Stimulated activated CD4-positive, alpha-beta T cell treated with anti-CD3 and anti-CD28 coated beads, Interleukin-15, amount 100 ng/mL, for 24 hours (primary cell): Measurements from ENCODE around the gene SRGAP3.
A peak's percentile ranks its signal among the peaks of the same experiment; 100 is the strongest.
"Not testable (repeated sequence)": the region's sequence is repeated elsewhere in the genome, so short reads cannot be mapped to it uniquely, and the experiment has no call there.

Experiments
- DNase-seq: peaks from one replicate; pipeline ENCODE4 v3.0.0-alpha.2; 2020

SRGAP3 gene

DNA sequence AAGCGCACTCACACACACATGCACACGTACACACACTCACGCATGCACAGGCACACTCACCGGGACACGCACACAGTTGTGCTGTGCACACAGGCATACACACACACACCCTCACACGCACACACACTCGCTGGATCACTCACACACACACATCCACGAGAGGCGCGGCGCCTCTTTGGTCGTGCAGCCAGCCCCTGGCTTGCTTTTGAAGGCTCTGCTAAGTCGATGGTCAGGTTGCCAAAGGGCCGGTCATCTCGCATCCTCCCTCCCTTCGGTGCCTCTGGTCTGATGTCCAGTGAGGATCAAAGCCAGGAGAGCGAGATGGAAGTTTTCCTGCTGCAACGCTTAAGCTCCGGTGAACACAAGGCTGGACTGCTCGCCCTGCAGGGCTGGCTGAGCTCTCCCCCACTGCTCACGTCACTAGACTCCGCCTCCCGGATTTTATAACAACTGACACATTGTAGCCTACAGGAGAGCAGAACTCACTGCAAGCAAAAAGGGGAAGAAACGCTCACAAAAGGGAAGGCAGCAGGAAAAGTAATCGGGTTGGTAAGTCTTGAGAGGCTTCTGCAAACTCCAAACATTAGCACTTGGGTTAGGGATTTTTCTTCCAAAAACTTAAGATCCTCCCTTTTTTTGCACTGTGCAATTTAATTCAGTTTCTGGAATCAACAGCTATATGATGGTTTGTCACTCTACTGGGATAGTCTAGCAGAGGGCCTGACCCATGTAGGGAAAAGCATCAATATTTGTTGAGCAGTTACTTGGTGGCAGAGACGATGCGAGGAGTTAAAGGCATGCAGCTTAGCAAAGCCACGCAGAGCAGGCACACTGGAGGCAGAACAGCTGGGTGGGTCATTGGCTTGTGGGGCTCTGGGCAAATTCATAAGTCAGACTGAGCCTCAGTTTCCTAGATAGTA lies at the start of gene SRGAP3:
Gene SRGAP3 (minus strand): TSS at position 374 of the 920 bp plus-strand sequence. CDS start 695 bp downstream, outside the sequence.
- peak; percentile 86 for DNase-seq

DNA sequence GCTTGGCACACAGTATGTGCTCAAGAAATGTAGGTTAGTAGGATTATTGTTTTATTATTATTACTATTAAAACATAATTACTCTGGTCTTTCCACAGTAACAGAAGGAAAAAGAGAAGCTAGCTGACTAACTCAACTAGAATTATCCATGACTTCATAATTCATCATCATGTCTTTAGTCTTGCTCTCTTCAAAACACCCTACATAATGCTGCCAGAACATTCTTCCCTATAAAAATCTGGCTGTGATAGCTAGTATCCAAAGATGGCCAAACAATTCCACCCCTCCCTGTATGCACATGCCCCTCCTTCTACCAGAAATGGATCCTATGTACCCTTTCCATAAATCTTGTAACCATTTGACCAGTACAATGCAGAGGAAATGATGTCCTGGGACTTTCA lies 48.8 kb upstream of the SRGAP3 start:
- no peak for DNase-seq

- DNase-seq = no peak
Measured at GRCh38 chr3:9296241-9296640, 46.8 kb upstream of the SRGAP3 start.

GRCh38 chr3:9295007-9295406 lies 45.6 kb upstream of the SRGAP3 start:
- DNase-seq = no peak

DNA sequence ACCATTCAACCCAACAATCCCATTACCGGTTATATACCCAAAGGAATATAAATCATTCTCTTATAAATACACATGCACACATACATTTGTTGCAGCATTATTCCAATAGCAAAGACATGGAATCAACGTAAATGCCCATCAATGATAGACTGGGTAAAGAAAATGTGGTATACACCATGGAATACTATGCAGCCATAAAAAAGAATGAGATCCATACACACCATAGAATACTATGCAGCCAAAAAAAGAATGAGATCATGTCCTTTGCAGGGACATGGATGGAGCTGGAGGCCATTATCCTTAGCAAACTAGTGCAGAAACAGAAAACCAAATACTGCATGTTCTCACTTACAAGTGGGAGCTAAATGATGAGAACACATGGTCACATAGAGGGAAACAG lies 44.5 kb upstream of the SRGAP3 start:
- not testable (repeated sequence) for DNase-seq

DNA sequence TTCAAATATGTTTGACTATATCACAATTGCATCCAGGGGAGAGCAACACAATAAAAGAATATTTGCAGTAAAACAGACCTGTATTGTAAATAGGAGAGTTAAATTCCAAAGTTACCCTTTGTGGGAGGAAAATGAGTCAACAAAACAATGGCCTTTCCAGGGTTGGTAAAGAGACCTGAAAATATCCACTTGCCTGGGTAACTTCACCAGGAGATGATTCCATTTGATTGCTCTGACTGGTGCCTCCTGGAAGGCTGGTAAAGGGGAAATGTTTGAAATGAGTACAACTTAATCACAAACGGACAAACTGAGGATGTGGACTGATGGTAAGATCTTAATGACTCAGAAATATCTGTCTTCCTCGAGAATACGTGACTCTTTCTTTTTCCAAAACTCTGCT lies 43.6 kb upstream of the SRGAP3 start:
- no peak for DNase-seq

GRCh38 chr3:9292516-9292915 lies 43.1 kb upstream of the SRGAP3 start:
- DNase-seq = no peak

- DNase-seq = no peak
Measured at GRCh38 chr3:9291821-9292410, 42.5 kb upstream of the SRGAP3 start.

DNA sequence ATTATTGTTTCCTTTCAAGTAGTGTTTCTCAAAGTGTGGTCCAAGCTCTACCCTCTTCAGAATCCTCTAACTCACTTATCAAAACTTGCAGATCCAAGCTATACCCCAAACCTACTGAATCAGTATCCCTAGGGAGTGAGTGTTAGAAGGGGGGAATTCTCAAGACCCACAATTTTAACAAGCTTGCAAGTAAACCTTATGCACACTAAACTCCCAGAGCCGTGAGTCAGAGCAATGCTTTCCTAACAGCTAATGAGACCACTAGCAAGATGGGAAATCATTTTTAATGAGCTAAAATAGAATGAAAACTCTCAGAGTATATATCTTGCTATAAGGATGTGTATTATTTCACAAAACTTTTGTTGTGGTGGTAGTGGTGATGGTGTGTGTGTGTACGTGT lies 41.1 kb upstream of the SRGAP3 start:
- no peak for DNase-seq

DNA sequence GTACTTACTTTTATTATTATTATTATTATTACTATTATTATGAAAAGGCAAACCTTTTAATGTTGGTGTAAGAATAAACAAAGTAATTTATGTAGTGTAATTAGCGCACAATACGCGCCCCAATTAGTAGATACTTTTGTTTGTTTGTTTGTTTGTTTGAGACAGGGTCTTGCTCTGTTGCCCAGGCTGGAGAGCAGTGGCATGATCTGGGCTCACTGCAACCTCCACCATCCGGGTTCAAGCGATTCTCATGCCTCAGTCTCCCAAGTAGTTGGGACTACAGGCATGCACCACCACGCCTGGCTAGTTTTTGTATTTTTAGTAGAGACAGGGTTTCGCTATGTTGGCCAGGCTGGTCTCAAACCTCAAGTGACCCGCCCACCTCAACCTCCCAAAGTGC lies 32.1 kb upstream of the SRGAP3 start:
- not testable (repeated sequence) for DNase-seq

DNA sequence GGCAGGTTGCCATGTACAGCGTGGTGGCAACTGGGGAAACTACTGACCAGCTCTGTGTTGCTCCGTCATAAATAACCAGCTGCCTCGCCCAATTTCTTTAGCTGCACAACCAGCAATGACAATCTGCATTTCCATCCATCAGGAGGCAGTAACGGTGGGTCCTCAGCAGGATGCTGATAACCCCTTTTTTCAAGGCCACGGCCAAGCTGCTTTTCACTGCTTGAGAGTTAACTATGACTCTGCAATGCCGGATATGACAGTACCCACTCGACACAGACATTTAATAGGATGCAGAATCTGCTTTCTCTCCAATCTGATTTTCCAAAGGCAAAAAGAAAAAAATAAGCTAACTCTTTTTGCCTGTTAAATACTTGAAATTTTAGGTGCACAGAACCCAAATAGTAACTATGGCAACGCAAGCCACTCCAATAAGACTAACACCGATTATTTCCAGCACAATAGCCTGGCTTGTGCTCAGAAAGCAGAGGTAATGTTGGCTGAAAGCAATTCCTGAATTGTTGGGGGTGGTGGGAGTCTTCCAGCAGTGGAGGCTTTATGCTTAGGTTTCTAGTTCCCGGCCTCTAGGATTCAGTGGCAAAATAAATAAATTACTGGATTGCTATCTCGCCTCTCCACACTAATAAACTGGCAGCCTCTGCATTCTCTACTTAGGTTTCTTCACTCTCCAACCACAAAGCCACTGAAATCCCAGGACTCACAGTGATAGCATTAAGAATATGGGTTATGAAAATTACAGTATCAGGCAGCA lies 31.2 kb upstream of the SRGAP3 start:
- no peak for DNase-seq

- no peak for DNase-seq
Measured at GRCh38 chr3:9279966-9280365, 30.5 kb upstream of the SRGAP3 start.

GRCh38 chr3:9278498-9278897 lies 29.1 kb upstream of the SRGAP3 start:
- DNase-seq = no peak

DNA sequence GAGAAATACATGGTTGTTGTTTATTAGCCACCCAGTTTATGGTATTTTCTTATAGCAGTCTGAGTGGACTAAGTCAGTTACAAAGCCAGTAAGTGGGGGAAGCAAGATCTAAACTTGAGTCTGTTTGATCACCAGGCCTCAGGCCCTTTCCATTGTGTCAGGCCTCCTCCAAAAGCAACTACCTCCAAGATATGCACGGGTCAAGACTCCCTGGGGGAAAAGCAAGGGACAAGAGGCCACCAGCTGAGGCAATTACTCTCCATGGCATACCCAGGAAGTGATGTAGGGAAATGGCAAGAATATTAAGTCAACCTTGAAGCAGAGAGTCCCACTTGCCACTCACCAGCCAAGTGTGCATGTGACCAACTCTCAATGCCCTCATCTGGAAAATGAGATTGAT lies 28.6 kb upstream of the SRGAP3 start:
- DNase-seq = no peak

DNA sequence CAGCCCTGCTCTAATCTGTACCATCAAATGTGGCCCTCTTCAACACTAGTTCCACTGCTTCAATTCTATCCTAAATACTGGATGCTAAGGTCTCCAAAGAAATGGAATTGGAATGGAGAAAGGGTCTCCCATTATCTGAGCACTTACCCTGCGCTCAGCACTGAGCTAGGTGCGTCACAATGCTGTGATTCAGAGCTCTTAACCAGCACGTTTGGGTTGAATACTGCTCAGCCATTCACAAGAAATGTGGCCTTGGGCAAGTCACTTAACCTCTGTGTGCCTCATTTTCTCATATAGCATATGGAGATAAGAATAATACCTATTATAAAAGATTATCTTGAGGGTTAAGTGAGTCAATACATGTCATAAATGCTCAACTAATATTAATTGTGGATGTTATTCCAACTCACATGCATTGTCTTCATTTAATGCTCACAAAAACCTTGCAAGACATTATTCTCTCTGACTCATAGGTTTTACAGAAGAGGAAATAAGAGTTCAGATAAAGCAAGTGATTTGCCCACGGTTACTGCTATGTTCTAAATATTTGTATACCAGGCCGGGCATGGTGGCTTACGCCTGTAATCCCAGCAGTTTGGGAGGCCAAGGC lies 27.4 kb upstream of the SRGAP3 start:
- no peak for DNase-seq

DNA sequence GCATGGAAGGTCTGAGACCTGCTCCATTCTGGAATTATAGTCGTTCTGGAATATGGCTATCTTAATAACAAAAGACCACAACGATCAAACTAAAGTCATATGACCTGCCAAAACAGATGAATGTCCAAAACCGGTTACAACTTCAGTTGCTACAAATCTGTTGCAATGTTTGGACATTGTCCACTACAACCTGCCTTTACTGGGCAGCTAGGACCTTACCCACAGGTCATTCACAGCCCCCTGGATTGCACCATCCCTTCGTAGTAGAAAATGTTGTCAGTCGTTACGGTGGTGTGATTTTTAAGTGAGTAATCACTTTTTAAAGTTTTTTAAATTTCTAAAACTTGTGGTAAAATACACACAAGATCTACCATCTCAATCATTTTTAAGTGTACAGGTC lies 22.5 kb upstream of the SRGAP3 start:
- no peak for DNase-seq

DNA sequence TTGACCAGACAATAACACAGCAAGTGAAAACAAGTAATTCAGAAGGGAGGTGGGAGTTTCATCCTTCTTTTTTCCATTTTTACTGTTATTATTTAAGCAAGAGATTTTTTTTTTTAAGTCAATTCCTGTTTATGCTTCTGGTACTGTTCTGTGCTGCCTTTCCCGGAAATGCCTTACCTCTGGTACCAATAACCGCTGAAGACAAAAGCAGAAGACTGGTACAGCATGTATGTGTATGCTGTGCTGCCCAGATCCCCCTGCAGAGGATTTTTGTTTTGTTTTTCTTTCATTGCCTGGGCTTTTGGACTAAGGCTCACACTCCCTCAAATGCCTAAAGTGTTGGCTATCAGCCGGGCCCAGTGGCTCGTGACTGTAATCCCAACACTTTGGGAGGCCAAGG lies 21.3 kb upstream of the SRGAP3 start:
- DNase-seq = no peak

DNA sequence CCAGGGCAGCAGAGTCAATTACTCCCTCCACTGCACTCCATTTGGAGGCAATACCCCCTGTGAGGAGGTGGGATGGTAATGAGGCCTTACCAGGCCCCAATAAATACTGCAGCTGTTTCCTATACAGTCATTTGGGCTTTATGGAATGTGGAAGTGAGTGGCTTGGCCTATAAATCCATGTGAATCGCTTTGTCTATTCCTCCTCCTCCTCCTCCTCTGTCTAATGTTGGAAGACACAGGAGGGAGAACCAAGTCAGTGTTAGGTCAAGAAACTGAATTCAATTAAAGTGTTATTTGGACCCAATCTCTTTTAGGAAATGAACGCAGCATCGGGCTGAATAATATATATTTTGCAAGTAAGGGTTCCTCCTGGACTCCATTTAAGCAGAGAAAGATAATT lies 17.3 kb upstream of the SRGAP3 start:
- no peak for DNase-seq

DNA sequence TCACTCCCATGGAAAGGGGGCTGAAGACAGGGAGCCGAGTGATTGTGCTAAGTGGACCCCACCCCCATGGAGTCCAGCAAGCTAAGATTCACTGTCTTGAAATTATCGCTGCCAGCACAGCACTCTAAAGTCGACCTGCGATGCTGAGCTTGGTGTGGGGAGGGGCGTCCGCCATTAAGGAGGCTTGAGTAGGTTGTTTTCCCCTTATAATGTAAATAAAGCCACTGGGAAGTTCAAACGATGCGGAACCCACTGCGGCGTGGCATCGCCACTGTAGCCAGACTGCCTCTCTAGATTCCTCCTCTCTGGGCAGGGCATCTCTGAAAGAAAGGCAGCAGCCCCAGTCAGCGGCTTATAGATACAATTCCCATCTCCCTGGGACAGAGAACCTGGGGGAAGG lies 10.9 kb upstream of the SRGAP3 start:
- DNase-seq = no peak

DNA sequence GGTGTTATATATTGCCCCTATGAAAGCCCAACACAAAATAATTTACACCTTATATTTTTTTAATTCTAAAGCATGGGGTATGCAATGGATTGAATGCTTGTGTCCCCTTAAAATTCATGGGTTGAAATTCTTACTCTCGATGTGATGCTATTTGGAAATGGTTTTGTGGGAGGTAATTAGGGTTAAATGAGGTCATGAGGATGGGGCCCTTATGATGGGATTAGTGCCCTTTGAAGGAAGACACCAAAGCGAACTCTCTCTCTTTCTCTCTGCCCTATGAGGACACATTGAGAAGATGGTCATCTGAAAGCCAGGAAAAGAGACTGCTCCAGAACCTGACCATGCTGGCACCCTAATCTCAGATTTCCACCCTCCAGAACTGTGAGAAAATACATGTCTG lies 7.6 kb upstream of the SRGAP3 start:
- DNase-seq = no peak

GRCh38 chr3:9255976-9256375 lies 6.5 kb upstream of the SRGAP3 start:
- no peak for DNase-seq

GRCh38 chr3:9254764-9255163 lies 5.3 kb upstream of the SRGAP3 start:
- DNase-seq = no peak

- DNase-seq = no peak
Measured at GRCh38 chr3:9253327-9253726, 3.9 kb upstream of the SRGAP3 start.
